ENCODE measurements around the gene TMEM51. TPM values are rescaled to one million over a fixed set of nuclear protein-coding genes. Genes with fewer than 3 reads are reported as not detected.

Gene TMEM51
- total and polyA plus RNA-seq, 2 of the 4 experiments (the other 2 are of a cell fraction): 2.7 to 10.2 TPM

GRCh38 chr1:15167386-15167785, 13.8 kb downstream of the TMEM51 start:
- ChIA-PET CTCF (interaction anchor here (0.7 to 1.3 kb wide), 2 partner anchors 22 to 75 kb away, joined by 3 to 6 read pairs; no protein-coding TSS in a partner anchor), POLR2A (ENCODE audit: unreplicated experiment) (no interaction called here)
- Histone ChIP-seq H2BK5ac (ENCODE audit: low read depth, low read length, poor library complexity, severe bottlenecking) (peak overlapping the region; percentile 69), H4K5ac (ENCODE audit: low read depth, low read length) (peak overlapping the region; percentile 62), H4K20me1 (ENCODE audit: insufficient read depth, low read length) (peaks cover 7% of the 10 kb centered on the region; the same call in 1 of the 2 replicates), H4K8ac (ENCODE audit: low read depth in 2 of 2, low read length in 2 of 2) (peak overlapping the region in 1 of 2 experiments; percentile 68; a peak in 2 of 4 replicates), H3K4me2 (ENCODE audit: low read depth, low read length) (peak overlapping the region; percentile 74), H2BK20ac (ENCODE audit: low read depth, low read length) (peak overlapping the region; percentile 89), H3K79me1 (ENCODE audit: low read depth in 1 of 2, low read length in 2 of 2) (peaks cover 42 to 77% of the 10 kb centered on the region in 2 experiments), H3K9me3 (ENCODE audit: control insufficient read depth, insufficient read depth, low read length) (no peaks in the 10 kb centered on the region), H3K4ac (ENCODE audit: low read depth, low read length) (peak overlapping the region; percentile 90), H2BK120ac (ENCODE audit: low read depth, low read length) (peak overlapping the region; percentile 87; the same call in 1 of the 2 replicates), H3K4me3 (ENCODE audit: insufficient read depth, low read depth, low read length) (no peak overlapping the region), H3K4me1 (ENCODE audit: control insufficient read depth, insufficient read depth, low read length) (peaks cover 22% of the 10 kb centered on the region), H3K27ac (ENCODE audit: insufficient read depth, low read length) (peak overlapping the region; percentile 75; the same call in 1 of the 2 replicates), H3K18ac (ENCODE audit: low read depth, low read length) (peak overlapping the region; percentile 67; the same call in 1 of the 2 replicates), H2BK15ac (ENCODE audit: low read depth, low read length) (peak overlapping the region; percentile 47; the same call in 2 of the 3 replicates), H4K91ac (ENCODE audit: insufficient read depth, low read depth, low read length) (peak overlapping the region; percentile 72), H3K9me1 (ENCODE audit: insufficient read depth, low read length) (peaks cover 17% of the 10 kb centered on the region), H3K36me3 (ENCODE audit: control insufficient read depth, insufficient read depth, low read length) (no peaks in the 10 kb centered on the region), H3K27me3 (ENCODE audit: control insufficient read depth, insufficient read depth, low read length) (no peaks in the 10 kb centered on the region), H3K14ac (replicated peaks; ENCODE audit: low read depth, low read length) (peak overlapping the region; percentile 77), H3K56ac (ENCODE audit: extremely low read depth, insufficient read depth, low read length) (peak overlapping the region; percentile 29; the same call in 1 of the 2 replicates), H2AFZ (replicated peaks; ENCODE audit: low read length, poor library complexity) (no peak overlapping the region), H2AK9ac (replicated peaks; ENCODE audit: low read depth, low read length, poor library complexity) (peak overlapping the region; percentile 7), H3K23ac (ENCODE audit: low read depth, low read length) (peak overlapping the region; percentile 63; the same call in 1 of the 2 replicates), H3K9ac (ENCODE audit: low read depth, low read length) (no peak overlapping the region), H2AK5ac (ENCODE audit: low read depth, low read length) (peak overlapping the region; percentile 87)
- ATAC-seq (ENCODE audit: low read depth) (peak; percentile 80), DNase-seq (peak; percentile 93)
- in situ Hi-C loops (cut with MboI; ENCODE audit: low sequenced_read_pairs) (no loop called here), intact Hi-C loops (cut with micrococcal nuclease) (no loop called here), dilution Hi-C loops (cut with HindIII; ENCODE audit: low sequenced_read_pairs, unreplicated experiment) (no loop called here)
- BruUV-seq (replicated peaks): no TSS peak
- peak; percentile 82 for TF ChIP-seq FOS (IDR thresholded peaks at IDR 0.05; ENCODE audit: low read depth, low read length)
- no peak for TF ChIP-seq RCOR1 (IDR thresholded peaks at IDR 0.05; ENCODE audit: insufficient replicate concordance, low read length)
- TF ChIP-seq CEBPB (IDR thresholded peaks at IDR 0.05; ENCODE audit: low read depth, low read length): 0 out of 2 replicates have a peak, but pooled peaks have one; percentile 7
- no peak for TF ChIP-seq SMC3 (IDR thresholded peaks at IDR 0.05; ENCODE audit: low read depth, low read length)
- TF ChIP-seq USF2 (IDR thresholded peaks at IDR 0.05; ENCODE audit: low read depth, low read length): no peak
- no peak for TF ChIP-seq MAZ (IDR thresholded peaks at IDR 0.05; ENCODE audit: borderline replicate concordance, low read depth, low read length)
- no peak for TF ChIP-seq RFX5 (IDR thresholded peaks at IDR 0.05; ENCODE audit: low read depth, low read length)
- no peak for TF ChIP-seq RAD21 (IDR thresholded peaks at IDR 0.05; ENCODE audit: low read length)
- no peak; the same call in 1 of the 2 replicates for TF ChIP-seq CTCF (conservative IDR thresholded peaks at IDR 0.05; ENCODE audit: low read depth, low read length)
- 40% methylated on average over 1 of the region's 3 CpGs; no CpG with 5 or more reads in 1 of the 2 experiments for WGBS, 2 experiments (ENCODE audit: extremely low coverage in 2 of 2, insufficient read length in 1 of 2)

All from IMR-90 (cell line).